Measurements from ENCODE around the gene NR2C2AP.
"Not testable (repeated sequence)": the region's sequence is repeated elsewhere in the genome, so short reads cannot be mapped to it uniquely, and the experiment has no call there.

Gene NR2C2AP

DNA sequence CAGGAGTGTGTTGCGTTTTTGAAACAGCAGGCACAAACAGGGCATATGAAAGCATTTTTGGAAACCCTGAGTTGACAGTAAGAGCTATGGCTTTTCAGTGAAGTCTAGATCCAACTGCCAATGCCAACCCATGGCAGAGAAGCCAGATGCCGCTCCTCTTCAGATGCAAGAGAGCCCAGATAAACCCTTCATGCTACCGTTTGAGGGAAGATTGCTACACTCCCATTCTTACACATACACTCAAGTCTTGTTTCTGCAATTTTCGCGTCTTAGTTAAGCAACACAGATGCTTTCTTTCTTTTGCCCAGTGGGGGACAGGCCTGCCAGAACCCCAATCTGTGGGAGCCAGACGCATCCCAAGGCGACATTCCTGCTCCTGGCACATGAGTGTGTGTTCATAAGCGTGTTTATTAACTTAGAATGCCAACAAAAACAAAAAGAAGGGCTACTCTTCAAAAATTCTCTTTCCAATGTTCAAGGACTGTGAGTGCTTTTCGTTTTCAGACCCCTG is 21.7 kb downstream of the NR2C2AP start:
- no peak for DNase-seq

DNA sequence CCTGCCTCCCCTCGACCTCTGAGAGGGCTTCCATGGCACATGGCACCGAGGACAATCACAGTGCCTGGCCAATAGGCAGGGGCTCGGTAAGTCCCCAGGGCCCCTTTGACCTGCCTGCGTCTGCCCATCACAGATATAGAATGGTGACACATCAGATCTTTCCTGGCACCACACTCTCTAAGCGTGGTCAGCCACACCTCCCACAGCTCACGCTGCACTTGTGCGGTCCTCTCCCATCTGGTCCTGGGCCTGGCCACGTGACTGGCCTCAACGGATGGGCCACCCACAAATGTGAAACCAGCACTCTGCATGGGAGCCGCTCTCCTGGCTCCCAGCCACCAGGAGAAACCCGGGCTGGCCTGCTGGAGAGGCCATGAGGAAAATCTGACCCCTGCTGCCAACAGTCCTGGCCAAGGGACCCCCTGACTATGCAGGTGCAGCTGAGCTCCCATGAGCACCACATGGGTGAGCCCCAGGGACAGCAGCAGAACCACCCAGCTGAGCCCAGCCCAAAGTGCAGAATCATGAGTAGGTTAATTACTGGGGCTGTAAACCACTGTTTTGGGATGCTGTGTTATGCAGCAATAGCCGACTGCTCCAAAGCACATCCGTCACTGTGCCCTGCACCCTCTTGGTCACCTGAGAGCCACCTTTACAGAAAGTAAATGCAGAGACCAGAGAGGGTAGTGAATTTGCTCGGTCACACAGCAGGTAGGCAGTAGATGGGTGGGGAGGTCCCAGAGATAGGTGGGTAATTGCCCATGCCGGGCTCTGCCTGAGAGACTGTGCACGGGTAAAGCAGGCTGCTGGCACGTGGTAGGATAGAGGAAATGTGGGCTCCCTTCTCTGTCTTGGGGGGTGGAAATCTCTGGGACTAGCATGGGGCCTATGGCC is 23.4 kb downstream of the NR2C2AP start:
- DNase-seq, result no peak

DNA sequence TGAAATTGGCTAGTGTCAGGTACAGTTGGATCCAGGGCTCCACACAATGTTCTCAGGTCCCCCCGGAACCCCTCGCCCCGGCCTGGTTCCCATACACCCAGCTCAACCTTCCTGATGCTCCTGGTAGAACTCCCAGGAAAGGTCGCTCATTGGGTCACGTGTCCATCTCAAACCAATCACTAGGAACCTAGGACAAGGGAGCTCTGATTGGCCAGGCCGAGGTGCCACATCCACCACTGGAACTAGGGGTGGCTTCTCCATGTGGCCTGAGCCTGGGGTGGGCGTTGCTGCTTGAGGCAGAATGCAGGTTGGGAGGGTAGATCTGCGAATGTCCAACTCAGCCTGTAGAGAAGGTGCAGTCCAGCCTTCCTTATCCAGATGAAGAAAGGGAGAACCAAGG is 26.3 kb downstream of the NR2C2AP start:
- peak; percentile 4 for DNase-seq

DNA sequence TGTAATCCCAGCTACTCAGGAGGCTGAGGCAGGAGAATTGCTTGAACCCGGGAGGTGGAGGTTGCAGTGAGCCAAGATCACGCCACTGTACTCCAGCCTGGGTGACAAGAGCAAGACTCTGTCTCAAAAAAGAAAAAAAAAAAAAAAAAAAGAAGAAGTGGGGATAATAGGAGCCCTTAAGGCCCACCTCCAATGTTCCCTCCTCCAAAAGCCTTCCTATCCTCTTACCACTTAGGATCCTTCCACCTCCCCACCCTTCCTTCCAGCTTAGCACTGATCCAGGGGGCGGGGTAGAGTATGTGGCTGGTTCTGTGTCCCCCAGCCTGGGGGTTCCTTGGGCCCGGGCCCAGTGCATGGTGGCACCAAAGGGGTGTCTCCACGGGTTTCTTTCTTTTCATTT is 30.0 kb downstream of the NR2C2AP start:
- DNase-seq, result not testable (repeated sequence)

DNA sequence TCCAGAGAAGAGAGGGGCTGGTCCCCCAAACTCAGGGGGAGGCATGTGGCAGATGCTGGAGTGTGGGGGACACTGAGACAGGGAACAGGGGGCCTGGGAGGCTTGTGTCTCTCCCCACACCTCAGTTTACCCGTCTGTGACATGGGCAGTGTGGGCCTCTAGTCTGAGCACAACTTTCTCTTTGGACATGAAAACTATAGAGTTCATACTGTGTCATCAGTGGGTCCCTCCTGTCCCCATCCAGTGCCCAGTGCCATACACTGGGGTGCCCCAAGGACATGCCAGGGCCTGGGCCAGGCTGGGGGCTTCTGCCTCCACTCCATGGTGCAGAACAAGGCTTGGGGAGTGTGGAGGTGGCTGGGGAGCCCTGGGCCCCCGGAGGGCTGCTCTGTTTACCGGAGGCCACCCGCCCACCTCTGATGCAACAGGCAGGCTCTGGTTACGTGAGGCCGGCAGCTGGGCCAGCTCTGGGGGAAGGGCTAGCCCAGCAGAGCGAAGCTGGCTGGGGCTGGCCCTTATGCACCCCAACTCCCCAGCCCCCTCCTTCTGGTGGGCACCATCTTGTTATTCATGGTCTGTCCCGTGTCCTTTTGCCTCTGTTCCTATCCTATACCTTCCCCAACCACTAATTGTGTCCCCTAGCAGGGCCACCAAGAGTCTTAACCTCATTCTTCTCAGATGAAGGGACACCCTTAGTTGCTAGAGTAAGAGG is 31.2 kb downstream of the NR2C2AP start:
- peak; percentile 25 for DNase-seq

DNA sequence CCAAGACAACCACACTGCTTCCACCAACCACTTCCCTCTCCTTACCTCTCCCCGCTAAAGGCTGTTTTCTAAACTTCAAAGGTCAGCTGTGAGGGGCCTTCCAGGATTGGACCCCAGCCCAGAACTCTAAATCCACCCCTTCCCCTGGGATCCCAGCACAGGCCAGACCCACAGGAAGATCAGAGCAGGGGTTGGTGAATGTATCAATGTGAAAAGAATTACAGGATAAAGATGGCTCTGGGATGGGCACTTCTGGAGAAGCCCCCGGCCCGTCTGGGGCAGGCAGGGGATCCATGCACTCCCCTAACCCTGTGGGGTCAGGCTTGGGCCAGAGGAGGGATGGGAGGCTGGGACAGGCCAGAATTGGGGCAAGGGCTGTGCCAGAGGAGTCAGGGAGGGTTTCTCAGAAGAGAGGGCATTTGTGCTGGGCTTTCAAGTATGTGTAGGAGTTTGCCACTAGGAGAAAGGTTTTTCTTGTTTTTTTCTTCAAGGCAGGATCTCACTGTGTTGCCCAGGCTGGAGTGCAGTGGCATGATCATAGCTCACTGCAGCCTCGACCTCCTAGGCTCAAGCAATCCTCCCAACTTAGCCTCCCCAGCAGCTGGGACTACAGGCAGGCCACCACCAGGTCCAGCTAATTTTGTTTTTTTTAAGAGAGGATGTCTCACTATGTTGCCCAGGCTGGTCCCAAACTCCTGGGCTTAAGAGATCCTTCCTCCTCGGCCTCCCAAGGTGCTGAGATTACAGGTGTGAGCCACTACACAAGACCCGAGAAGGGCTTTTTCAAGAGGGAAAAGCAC is 32.1 kb downstream of the NR2C2AP start:
- DNase-seq, result no peak

DNA sequence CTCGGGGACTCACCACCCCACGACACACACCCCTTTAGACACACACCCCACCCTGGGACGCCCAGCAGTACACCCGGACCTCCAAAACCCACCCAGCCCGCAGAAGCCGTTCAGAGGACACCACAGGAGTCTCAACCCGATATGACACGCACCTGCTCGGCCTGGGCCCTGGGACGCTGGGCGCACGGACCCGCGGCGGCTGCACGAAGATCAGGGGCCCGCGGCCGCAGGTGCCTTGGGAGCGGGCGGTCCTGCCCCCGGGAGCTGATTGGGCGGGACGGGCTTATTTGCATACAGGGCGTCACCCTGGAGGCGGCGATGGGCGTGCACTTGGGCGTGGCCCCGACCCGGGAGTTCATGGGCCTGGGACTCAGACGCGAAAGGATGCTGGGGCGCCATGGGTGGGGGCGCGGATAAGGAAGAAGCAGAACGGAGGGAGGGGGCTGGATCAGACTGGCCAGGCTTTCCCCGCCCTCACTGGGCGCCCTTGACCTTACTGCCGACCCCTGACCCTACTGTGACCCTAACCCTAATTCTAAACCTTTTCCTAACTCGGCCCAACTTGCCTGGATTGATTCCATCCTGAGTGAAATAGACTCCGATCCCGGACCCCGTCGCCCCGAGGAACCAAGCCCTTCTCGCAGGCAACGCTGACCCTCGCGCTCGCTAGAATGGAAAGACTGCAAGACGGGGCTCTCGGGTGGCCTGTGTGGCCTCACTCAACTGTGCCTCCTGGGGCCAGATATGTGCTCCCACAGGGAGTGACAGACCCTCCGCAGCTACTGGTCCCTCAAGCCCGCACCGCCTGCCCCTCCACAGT is 33.0 kb downstream of the NR2C2AP start, which contains the start of gene MEF2B:
Gene MEF2B, minus strand, starts transcription at position 211 of the 820 bp plus-strand sequence. CDS start 19,528 bp downstream, outside the sequence.
- peak; percentile 56 for DNase-seq

DNA sequence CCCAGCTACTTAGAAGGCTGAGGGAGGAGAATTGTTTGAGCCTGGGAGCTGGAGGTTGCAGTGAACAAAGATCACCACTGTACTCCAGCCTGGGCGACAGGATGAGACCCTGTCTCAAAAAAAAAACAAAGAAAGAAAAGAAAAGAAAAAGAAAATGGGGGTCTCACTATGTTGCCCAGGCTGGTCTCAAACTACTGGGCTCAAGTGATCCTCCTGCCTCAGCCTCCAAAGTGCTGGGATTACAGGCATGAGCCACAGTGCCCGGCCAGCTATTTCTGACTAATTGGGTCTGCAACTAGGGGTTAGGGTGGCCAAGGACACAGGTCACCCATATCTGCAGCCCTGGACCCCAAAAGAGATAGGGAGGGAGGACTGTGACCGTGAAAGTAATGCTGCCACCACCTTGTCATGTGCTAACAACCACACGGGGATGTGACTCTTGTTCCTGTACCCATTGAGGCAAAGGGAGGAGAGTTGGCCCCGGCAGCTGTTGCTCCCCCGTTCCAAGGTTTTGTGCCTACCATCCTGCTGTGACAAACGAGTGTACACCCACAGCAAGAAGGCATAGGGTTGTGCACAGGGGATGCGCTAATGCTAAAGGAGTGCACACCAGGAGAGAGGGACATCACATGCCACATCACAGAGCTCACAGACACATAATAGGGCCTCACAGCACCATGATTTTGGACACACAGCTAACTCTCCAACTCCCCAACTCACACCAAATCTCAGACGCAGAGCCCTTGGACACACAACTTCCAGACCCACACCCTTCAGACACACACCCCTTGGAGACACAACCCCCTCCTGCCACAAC is 33.8 kb downstream of the NR2C2AP start:
- DNase-seq, result no peak

DNA sequence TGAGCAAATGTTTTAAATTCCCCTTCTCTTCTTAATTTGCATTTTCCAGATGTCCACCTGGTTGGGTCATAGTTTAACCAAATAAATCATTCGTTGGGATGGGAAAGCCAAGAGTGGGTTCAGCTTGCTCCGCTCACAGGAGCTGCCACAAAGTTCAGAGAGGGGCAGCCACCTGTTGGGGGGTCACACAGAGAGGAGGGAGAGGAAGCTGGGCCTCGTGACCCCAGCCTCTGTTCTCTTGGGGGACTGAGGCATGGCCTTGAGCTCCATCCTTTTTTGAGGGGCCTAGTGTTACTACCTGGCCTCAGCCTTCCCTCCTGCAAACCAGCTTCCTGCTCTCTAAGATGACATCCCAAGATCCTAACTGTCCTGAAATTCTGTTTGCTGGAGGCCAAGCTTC is 35.6 kb downstream of the NR2C2AP start:
- DNase-seq, result no peak

DNA sequence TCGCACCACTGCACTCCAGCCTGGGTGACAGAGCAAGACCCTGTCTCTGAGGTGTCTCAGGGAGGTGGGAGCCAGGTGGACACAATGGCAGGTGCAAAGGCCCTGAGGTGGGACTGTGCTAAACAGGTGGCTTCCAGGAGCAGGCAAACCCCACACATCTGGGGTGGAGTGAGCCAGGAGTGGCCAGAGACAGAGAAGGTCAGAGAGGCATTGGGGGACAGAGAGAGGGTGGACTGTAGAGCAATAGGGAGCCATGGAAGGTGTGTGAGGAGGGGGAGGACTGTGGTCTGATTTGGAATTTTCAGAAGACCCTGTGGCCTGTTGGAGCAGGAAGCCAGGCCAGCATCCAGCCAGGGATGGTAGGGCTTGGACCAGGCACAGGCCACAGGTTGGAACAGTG is 37.8 kb downstream of the NR2C2AP start:
- no peak for DNase-seq

DNA sequence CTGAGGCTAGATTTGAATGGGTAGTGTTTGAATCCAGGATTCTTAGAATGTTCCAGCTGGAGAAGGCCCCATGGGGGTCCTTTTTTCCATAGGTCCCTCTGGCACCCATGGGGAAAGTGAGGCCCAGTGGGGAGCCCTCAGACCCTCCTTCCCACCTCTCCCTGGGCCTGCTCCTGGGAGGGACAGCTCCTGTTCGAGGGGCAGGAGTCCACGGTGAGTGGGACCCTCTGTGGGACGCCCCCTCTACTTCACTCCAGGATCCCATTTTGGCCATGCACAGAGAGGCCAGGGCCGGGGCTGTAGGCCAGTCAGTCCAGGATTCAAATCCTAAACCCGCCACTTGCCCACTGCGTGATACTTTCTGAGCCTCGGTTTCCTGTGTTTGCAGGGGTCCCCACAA is 40.7 kb downstream of the NR2C2AP start:
- DNase-seq, result no peak

DNA sequence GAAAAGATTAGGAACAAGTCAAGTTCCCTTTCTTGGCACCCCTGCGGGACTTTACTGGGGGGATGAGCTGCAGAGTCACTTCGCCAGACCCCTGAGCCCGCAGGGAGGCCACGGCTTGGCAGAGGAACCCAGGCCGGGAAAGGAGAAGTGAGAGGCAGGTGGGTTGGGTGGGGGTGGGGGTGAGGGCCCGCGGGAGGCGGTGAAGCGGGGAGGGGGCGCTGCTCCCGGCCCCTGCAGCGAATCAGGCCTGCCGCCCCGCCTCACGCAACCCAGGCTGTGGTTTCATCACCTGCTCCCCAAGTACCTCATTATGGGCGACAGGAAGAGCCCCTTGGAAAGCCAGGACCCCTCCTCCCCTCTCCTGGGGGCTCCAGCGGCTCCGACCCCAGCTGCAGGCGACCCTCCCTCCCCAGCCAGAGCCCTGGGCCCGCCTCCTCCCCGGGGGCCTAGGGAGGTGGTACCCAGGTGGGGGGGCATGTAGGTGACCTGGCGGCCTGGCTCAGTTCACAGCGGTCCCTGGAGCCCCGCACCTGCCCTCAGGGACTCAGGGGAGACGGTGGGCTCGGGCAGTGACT is 42.7 kb downstream of the NR2C2AP start:
- no peak for DNase-seq

DNA sequence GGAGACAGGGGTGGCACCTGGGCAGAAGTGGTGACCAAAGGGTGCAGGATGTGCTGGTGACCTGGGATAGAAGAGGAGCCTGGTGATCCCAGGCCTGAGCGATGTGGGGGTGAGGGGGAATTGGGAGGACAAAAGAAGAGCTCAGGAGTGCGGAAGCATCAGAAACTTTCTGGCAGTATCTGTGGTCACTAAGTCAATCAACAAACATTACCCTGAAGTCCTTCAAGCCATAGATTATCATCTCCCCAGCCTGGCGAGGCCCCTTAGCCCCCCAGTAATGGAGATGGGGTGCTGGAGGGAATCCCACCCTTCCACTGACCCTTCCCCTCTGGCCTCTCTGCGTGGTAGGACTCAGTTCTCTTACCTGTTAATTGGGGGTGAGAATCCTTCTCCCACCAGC is 43.7 kb downstream of the NR2C2AP start:
- DNase-seq, result no peak

DNA sequence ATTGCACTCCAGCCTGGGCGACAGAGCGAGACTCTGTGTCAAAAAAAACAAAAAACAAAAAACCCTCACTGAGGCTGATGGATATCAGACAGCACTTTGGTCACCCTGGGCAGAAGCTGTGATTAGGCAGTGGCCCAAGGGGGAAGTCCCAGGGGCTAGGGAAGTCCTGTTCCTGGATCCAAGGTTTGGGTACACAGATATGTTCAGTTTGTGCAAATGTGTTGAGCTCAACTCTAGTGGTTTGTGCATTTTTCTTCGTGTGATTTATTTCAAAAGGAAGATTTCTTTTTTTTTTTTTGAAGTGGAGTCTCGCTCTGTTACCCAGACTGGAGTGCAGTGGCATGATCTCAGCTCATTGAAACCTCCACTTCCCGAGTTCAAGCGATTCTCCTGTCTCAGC is 45.4 kb downstream of the NR2C2AP start:
- DNase-seq, result no peak

DNA sequence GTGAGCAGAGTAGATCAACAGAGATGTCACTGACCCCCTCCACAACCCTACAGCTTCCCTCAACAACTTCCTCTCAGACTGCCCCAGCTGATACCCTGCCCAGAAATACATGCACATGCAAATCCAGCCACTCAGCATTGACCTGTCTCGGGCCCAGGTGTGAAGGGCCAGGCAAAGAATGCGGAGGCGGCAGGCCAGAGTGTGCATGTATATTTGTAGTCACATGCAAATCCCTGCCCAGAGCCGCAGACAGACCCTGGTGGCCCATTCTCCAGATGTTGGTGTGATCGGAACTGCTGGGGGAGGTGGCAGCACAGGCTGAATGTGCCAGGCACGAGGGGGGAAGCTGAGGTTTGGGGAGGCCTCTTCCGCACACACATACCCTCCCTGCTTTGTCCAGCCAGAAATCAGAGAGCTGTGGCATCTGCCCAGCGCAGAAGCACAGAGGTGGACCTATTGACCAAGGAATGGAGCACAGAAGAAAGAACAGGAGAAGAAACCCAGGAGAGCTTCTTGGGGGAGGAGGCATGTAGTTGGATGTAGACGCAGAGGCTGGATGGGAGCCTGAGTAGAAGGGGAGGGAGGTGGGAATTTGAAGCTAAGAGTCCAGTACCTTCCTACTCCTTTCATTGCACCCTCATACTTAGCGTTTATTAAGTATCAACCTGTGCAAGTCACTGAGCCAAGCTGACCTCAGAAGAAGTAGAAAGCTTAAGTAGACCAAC is 47.6 kb downstream of the NR2C2AP start:
- DNase-seq, result no peak

DNA sequence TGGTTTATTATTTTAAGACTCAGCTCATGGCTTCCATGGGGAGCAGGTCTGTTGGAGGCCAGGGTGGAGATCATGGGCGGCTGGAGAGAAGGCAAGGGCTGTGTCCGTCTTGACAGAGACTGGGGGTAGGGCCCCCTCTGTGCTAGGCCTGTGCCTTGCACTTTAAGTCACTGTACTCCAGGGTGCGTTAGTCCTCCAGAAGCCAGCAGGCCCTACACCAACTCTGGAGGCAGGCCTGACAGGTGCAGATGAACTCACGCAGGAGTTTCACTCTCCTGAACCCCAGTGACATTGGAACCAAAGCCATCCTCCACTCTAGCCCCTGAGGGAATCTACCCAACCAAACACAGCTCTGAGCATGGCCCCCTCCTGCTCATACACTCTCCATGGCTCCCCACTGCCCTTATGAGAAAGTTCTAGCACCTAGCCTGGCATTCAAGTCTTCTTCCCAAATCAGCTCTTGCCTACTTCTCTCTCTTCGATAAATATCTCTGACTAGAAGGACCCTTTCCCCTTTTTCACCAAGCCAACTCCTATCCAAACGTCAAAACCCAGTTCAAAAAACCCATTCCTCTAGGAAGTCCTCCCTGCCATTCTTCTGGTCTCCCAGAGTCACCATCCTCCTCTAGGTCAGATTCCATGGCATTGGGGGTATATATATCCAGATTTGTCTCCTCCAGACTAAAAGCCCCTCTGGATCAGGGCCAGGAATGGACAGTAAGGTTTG is 48.3 kb downstream of the NR2C2AP start:
- DNase-seq, result no peak

DNA sequence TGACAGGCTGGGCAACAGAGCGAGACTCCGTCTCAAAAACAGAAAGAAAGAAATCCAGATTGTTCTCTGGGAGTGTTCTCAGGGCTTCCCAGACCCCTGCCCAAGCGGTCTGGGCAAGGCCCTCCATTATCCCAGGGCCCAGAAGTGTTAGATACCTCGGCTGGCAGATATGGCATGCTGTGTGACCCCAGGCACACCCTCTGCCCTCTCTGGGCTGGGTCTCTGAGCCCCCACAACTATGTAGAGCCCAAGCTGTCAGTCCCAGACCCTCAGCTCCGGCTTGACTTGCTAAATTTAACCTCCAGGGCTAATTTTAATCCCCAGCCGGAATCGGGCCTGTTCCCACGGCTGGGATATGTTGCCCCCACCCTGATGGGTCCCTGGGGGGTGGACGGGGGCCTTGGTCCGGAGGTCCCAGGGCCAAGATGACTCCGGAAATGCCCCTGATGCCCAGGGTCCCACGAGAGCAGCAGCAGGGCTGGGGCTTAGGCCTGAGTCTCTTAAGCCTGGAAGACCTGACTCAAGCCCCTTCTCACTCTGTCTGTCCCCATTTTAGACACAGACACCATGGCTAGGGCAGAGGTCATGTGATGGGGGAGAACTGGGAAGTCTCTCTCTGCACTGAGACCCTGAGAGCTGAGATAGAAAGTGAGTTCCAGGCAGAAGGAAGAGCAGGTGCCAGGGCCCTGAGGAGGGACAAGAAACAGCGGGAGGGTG is 50.4 kb downstream of the NR2C2AP start:
- no peak for DNase-seq

DNA sequence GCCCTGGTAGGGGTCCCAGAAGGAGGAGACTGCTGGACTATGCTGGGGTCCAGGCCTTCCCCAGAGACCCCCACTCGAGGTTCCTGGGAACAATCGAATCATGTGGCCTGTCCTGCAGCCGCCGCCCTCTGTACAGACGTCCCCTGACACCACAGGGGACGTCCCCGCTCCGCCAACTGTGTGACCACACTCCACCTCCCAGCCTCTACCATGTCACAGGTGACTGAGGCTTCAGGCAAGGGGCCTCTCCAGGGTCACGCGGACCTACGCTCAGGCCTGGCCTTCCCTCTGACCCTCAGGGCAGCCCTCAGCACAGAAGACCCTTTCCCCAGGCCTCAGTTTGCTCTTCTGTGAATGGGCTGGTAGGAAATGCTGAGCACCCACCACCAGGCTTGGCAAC is 51.8 kb downstream of the NR2C2AP start:
- DNase-seq, result no peak
